HepG2 (cell line): ENCODE data around the gene ANKRD13D. TPM values are rescaled to one million over a fixed set of nuclear protein-coding genes. Genes with fewer than 3 reads are reported as not detected.

ENCODE experiments used
- ARID5B ChIP-seq: IDR thresholded peaks from 2 replicates; pipeline ENCODE4 v1.4.0; 2020; ENCODE audit warnings: mild to moderate bottlenecking, missing genetic modification reagents
- DPF2 ChIP-seq: sonication (generic); formaldehyde crosslinking; IDR thresholded peaks from 2 replicates; pipeline ENCODE4 v1.4.0; 2020; ENCODE audit warnings: mild to moderate bottlenecking, low read depth, missing genetic modification reagents, borderline replicate concordance
- FOXO1 ChIP-seq: sonication (generic); formaldehyde crosslinking; IDR thresholded peaks from 2 replicates; pipeline ENCODE4 v1.4.0; 2020; ENCODE audit warnings: missing genetic modification reagents
- PCBP1 ChIP-seq: fragments of 200-400 bp; formaldehyde crosslinking; IDR thresholded peaks from 2 replicates; pipeline ENCODE4 v1.6.1; 2017; ENCODE audit warnings: mild to moderate bottlenecking, low read depth, low read length, borderline replicate concordance
- TFDP2 ChIP-seq: sonication (generic); formaldehyde crosslinking; IDR thresholded peaks from 2 replicates; pipeline ENCODE4 v1.4.0; 2020; ENCODE audit warnings: missing genetic modification reagents
- ZBTB33 ChIP-seq: sonication (generic); formaldehyde crosslinking; IDR thresholded peaks from 2 replicates; pipeline ENCODE4 v1.4.0; 2020; ENCODE audit warnings: missing genetic modification reagents
- ZNF446 ChIP-seq: sonication (generic); formaldehyde crosslinking; IDR thresholded peaks from 2 replicates; pipeline ENCODE4 v1.5.0; 2020; ENCODE audit warnings: mild to moderate bottlenecking, missing genetic modification reagents
- ZSCAN9 ChIP-seq: IDR thresholded peaks from 2 replicates; pipeline ENCODE4 v1.6.1; 2016; ENCODE audit warnings: borderline replicate concordance
- polyA plus RNA-seq, 8 experiments: library from polyadenylated mRNA; depleted of rRNA in 3 of 8; stranded (reverse) in 7 of 8; unstranded in 1 of 8; fragments of >200 nt; fragmentation: Illumina TruSeq in 4 of 8; extraction: Trizol in 4 of 8; gene quantifications; 2 replicates each; pipeline versions ENCODE4 v1.2.1 to v1.2.3, GENCODE V29; 2011 to 2016; ENCODE audit warnings: low read depth in 4 of 8, missing spikeins in 1 of 8, mixed read lengths in 1 of 8; ENCODE audit not compliant: insufficient read depth in 1 of 8
- total RNA-seq, 5 experiments: library from RNA; depleted of rRNA; stranded (reverse); fragments of >200 nt; fragmentation: Illumina TruSeq; extraction: Trizol; gene quantifications; 2 replicates each; pipeline ENCODE4 v1.2.3, GENCODE V29; 2016; ENCODE audit warnings: low read depth in 1 of 5

The ANKRD13D gene
- total and polyA plus RNA-seq, 2 of the 13 experiments (the other 11 are each of a cell fraction or from before 2014, with no cell fraction given) = 18.6 to 27.3 TPM

GRCh38 chr11:67308031-67308866 lies 19.1 kb downstream of the ANKRD13D start (continued):
- TF ChIP-seq ZBTB33 (CRISPR knock-in tag) (no peak), ZNF446 (CRISPR knock-in tag) (no peak), DPF2 (no peak), PCBP1 (no peak), ZSCAN9 (CRISPR knock-in tag) (no peak), TFDP2 (CRISPR knock-in tag) (no peak), ARID5B (no peak), FOXO1 (CRISPR knock-in tag) (no peak)
